HepG2 (cell line): ENCODE measurements around the gene PCSK1. TPM values are rescaled to one million over a fixed set of nuclear protein-coding genes. Genes with fewer than 3 reads are reported as not detected.

Source experiments
- ATAC-seq: fragments of 200-7000 bp; cut with Tn5 transposase; 3 replicates; pipeline ENCODE4 v1.9.1; 2020; ENCODE audit warnings: mild to moderate bottlenecking, moderate library complexity
- BruUV-seq: library from RNA; stranded (reverse); fragments of 400-500 nt; replicated peaks from 2 replicates; lab custom pipeline; 2021; lab: Mats Ljungman, UMichigan
- CTCF ChIA-PET: fragments of 300-600 bp; formaldehyde crosslinking; extraction: SDS; loops from one replicate; lab custom pipeline; 2021; ENCODE audit warnings: low total read pairs, inconsistent platforms, low intra/inter-chr PET ratio; lab: Yijun Ruan, JAX
- POLR2A ChIA-PET: fragments of 350-600 bp; sonication (Branson Sonifier 250); formaldehyde crosslinking; loops from one replicate; lab custom pipeline; 2020; ENCODE audit warnings: antibody characterized with exemption, inconsistent platforms; lab: Yijun Ruan, JAX
- DNase-seq: peaks from one replicate; pipeline ENCODE4 v3.0.0-alpha.2; 2015; ENCODE audit warnings: low spot score
- FAIRE-seq: peaks from 3 replicates; lab custom pipeline; 2011; peaks lifted over from hg19 to GRCh38; lab: Jason Lieb, UNC
- H2AFZ ChIP-seq: one replicate; pipeline ENCODE4 v1.6.1; 2011; ENCODE audit warnings: low read length, inconsistent platforms
- H3K27ac ChIP-seq: fragments of 300-600 bp; 3 replicates; pipeline ENCODE4 v1.8.0; 2011; ENCODE audit warnings: mixed run types, mild to moderate bottlenecking, mixed read lengths, low read length, inconsistent platforms; ENCODE audit not compliant: insufficient read depth; ENCODE audit errors: extremely low read length
- H3K27me3 ChIP-seq, 2 experiments: fragments of 200-600 bp in 1 of 2; 2 replicates in 1 of 2; 3 replicates in 1 of 2; pipeline versions ENCODE4 v1.6.0 to v1.8.0; 2011; ENCODE audit warnings: low read length in 2 of 2, mild to moderate bottlenecking in 2 of 2, moderate library complexity in 2 of 2, inconsistent platforms in 1 of 2; ENCODE audit not compliant: insufficient read depth in 2 of 2, control insufficient read depth in 1 of 2
- H3K36me3 ChIP-seq, 2 experiments: fragments of 200-600 bp in 1 of 2; replicated peaks in 1 of 2; 2 replicates in 1 of 2; 3 replicates in 1 of 2; pipeline versions ENCODE4 v1.5.1 to v1.8.0; 2011; ENCODE audit warnings: low read length in 2 of 2, inconsistent platforms in 1 of 2; ENCODE audit not compliant: insufficient read depth in 2 of 2, control insufficient read depth in 1 of 2
- H3K4me1 ChIP-seq: 2 replicates; pipeline ENCODE4 v1.5.1; 2012; ENCODE audit warnings: low read length, inconsistent platforms; ENCODE audit not compliant: insufficient read depth
- H3K4me2 ChIP-seq: 2 replicates; pipeline ENCODE4 v1.6.0; 2011; ENCODE audit warnings: low read depth, low read length, inconsistent platforms
- H3K4me3 ChIP-seq, 3 experiments: fragments of 200-600 bp in 1 of 3; sonication (generic), shearing (Covaris generic) in 1 of 3; replicated peaks in 1 of 3; 2 replicates each; pipeline ENCODE4 v1.5.1; 2011 to 2016; ENCODE audit warnings: low read length in 3 of 3, inconsistent platforms in 2 of 3, low read depth in 2 of 3, mild to moderate bottlenecking in 2 of 3, control low read depth in 1 of 3, mixed read lengths in 1 of 3; ENCODE audit not compliant: insufficient read depth in 1 of 3
- H3K79me2 ChIP-seq: one replicate; pipeline ENCODE4 v1.6.1; 2011; ENCODE audit warnings: low read length, inconsistent platforms; ENCODE audit not compliant: insufficient read depth
- H3K9ac ChIP-seq: 2 replicates; pipeline ENCODE4 v1.6.0; 2011; ENCODE audit warnings: mild to moderate bottlenecking, low read depth, low read length, inconsistent platforms; ENCODE audit not compliant: insufficient read depth
- H3K9me3 ChIP-seq: 2 replicates; pipeline ENCODE4 v1.5.1; 2012; ENCODE audit warnings: mild to moderate bottlenecking, low read length
- H4K20me1 ChIP-seq: 2 replicates; pipeline ENCODE4 v1.6.0; 2011; ENCODE audit warnings: inconsistent platforms, mild to moderate bottlenecking, low read length, moderate library complexity; ENCODE audit not compliant: insufficient read depth
- FOXO1 ChIP-seq: sonication (generic); formaldehyde crosslinking; IDR thresholded peaks from 2 replicates; pipeline ENCODE4 v1.4.0; 2020; ENCODE audit warnings: missing genetic modification reagents
- TEAD2 ChIP-seq: sonication (generic); formaldehyde crosslinking; IDR thresholded peaks from 2 replicates; pipeline ENCODE4 v1.9.0; 2021; ENCODE audit warnings: missing genetic modification reagents
- ZNF160 ChIP-seq: sonication (generic); formaldehyde crosslinking; IDR thresholded peaks from 2 replicates; pipeline ENCODE4 v1.8.0; 2022; ENCODE audit warnings: mild to moderate bottlenecking, inconsistent platforms, missing genetic modification reagents
- ZNF674 ChIP-seq: sonication (generic); formaldehyde crosslinking; IDR thresholded peaks from 2 replicates; pipeline ENCODE4 v1.5.0; 2020; ENCODE audit warnings: low read depth, mild to moderate bottlenecking, missing genetic modification reagents
- WGBS: methylation state at CpG from one replicate; pipeline ENCODE4 v1.1.6; 2017; ENCODE audit warnings: low lambda C conversion rate; 5-methylcytosine and 5-hydroxymethylcytosine counted together
- in situ Hi-C: cut with HindIII; loops from 2 replicates; pipeline ENCODE4 v1.10.0; 2017; ENCODE audit warnings: low pct_unique_long_range_greater_than_20kb; ENCODE audit not compliant: extremely low pct_ligation_motif_present
- intact Hi-C: fragments of 100-400 bp; cut with micrococcal nuclease; formaldehyde crosslinking; loops from one replicate; pipeline ENCODE4 v1.10.0; 2022; ENCODE audit not compliant: unreplicated experiment
- polyA plus RNA-seq, 8 experiments: library from polyadenylated mRNA; depleted of rRNA in 3 of 8; stranded (reverse) in 7 of 8; unstranded in 1 of 8; fragments of >200 nt; fragmentation: Illumina TruSeq in 4 of 8; extraction: Trizol in 4 of 8; gene quantifications; 2 replicates each; pipeline versions ENCODE4 v1.2.1 to v1.2.3, GENCODE V29; 2011 to 2016; ENCODE audit warnings: low read depth in 4 of 8, missing spikeins in 1 of 8, mixed read lengths in 1 of 8; ENCODE audit not compliant: insufficient read depth in 1 of 8
- total RNA-seq, 5 experiments: library from RNA; depleted of rRNA; stranded (reverse); fragments of >200 nt; fragmentation: Illumina TruSeq; extraction: Trizol; gene quantifications; 2 replicates each; pipeline ENCODE4 v1.2.3, GENCODE V29; 2016; ENCODE audit warnings: low read depth in 1 of 5
- TF ChIP-seq, protein P1 (sequence below): sonication (generic); formaldehyde crosslinking; IDR thresholded peaks from 2 replicates; pipeline ENCODE4 v1.8.0; 2022; ENCODE audit warnings: low read depth, missing genetic modification reagents
- TF ChIP-seq, protein P2 (sequence below): sonication (generic); formaldehyde crosslinking; IDR thresholded peaks from 2 replicates; pipeline ENCODE4 v1.5.0; 2020; ENCODE audit warnings: missing genetic modification reagents

PCSK1 gene
- total and polyA plus RNA-seq, 2 of the 13 experiments (the other 11 are each of a cell fraction or from before 2014, with no cell fraction given), result not detected

- TF ChIP-seq, protein P1, sequence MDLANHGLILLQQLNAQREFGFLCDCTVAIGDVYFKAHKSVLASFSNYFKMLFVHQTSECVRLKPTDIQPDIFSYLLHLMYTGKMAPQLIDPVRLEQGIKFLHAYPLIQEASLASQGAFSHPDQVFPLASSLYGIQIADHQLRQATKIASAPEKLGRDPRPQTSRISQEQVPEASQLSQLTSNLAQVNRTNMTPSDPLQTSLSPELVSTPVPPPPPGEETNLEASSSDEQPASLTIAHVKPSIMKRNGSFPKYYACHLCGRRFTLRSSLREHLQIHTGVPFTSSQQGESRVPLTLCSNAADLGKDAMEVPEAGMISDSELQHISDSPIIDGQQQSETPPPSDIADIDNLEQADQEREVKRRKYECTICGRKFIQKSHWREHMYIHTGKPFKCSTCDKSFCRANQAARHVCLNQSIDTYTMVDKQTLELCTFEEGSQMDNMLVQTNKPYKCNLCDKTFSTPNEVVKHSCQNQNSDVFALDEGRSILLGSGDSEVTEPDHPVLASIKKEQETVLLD (CRISPR knock-in tag), result no peak
- TF ChIP-seq ZNF160, result no peak
- no peak for FAIRE-seq
- no peak overlapping the region for H2AFZ ChIP-seq
- no peaks in the 10 kb centered on the region for H3K27me3 ChIP-seq
- intact Hi-C loops, result no loop called here
- H3K79me2 ChIP-seq, result no peaks in the 10 kb centered on the region
- no peak overlapping the region for H3K4me2 ChIP-seq
- no peaks in the 10 kb centered on the region for H3K9me3 ChIP-seq
- no peak overlapping the region for H3K9ac ChIP-seq
- DNase-seq, result no peak
- no peak overlapping the region for H3K27ac ChIP-seq
- H3K4me1 ChIP-seq, result peaks cover 9% of the 10 kb centered on the region; the same call in 1 of the 2 replicates
- CTCF ChIA-PET, result no interaction called here
- ATAC-seq, result no peak
- BruUV-seq, result no TSS peak
- WGBS, result 59% methylated on average over 2 of the region's 2 CpGs
- POLR2A ChIA-PET, result no interaction called here
- in situ Hi-C loops, result no loop called here
- no peak overlapping the region for H3K4me3 ChIP-seq
- no peaks in the 10 kb centered on the region for H4K20me1 ChIP-seq
- H3K36me3 ChIP-seq, result no peaks in the 10 kb centered on the region
Measured at GRCh38 chr5:96377167-96377566, 55.9 kb downstream of the PCSK1 start.

DNA sequence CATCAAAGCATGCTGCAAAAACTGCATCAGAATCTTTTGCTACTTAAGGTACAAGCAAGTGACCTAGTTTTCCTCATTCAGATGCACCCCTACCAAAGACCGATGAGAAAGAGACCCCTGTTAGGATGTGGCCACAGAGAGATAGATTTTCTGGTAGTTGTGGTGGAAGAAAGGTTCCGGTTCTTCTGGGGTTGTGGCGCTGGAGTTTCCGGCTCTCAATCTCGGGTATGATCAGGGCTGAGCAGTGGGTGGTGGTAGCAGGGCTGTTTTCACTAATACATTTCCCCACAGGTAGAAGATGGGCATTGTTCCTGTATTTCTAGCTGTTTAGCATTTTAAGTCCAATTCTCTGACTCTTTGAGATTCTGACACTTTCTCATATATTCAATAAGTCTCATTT is 58.4 kb downstream of the PCSK1 start:
- Histone ChIP-seq H3K4me2 (no peak overlapping the region), H3K36me3 (no peaks in the 10 kb centered on the region), H3K79me2 (no peaks in the 10 kb centered on the region), H3K27ac (no peak overlapping the region), H3K9ac (no peak overlapping the region), H3K27me3 (no peaks in the 10 kb centered on the region), H2AFZ (no peak overlapping the region), H3K4me3 (no peak overlapping the region), H4K20me1 (no peaks in the 10 kb centered on the region), H3K9me3 (no peaks in the 10 kb centered on the region), H3K4me1 (no peaks in the 10 kb centered on the region)
- DNase-seq (no peak), ATAC-seq (no peak), FAIRE-seq (no peak)
- TF ChIP-seq, protein P2, sequence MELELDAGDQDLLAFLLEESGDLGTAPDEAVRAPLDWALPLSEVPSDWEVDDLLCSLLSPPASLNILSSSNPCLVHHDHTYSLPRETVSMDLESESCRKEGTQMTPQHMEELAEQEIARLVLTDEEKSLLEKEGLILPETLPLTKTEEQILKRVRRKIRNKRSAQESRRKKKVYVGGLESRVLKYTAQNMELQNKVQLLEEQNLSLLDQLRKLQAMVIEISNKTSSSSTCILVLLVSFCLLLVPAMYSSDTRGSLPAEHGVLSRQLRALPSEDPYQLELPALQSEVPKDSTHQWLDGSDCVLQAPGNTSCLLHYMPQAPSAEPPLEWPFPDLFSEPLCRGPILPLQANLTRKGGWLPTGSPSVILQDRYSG (CRISPR knock-in tag), result no peak
- TF ChIP-seq ZNF674 (CRISPR knock-in tag), result no peak
- TF ChIP-seq FOXO1 (CRISPR knock-in tag), result no peak
- TF ChIP-seq TEAD2 (CRISPR knock-in tag), result no peak
- WGBS, result 62% methylated on average over 5 of the region's 5 CpGs
- ChIA-PET POLR2A (no interaction called here), CTCF (no interaction called here)
- in situ Hi-C loops, result no loop called here
- intact Hi-C loops, result no loop called here
- BruUV-seq, result no TSS peak
